GM23338 (cell line): ENCODE measurements around the gene C22orf15. TPM values are rescaled to one million over a fixed set of nuclear protein-coding genes. Genes with fewer than 3 reads are reported as not detected.

Experiments used
- ATAC-seq: fragments of 200-7000 bp; cut with Tn5 transposase; 3 replicates; pipeline ENCODE4 v1.9.1; 2020
- DNase-seq: peaks from one replicate; pipeline ENCODE4 v3.0.0-alpha.2; 2015; ENCODE audit warnings: low spot score
- H2AFZ ChIP-seq: fragments of 200-600 bp; sonication (generic); 2 replicates; pipeline ENCODE4 v1.8.0; 2016; ENCODE audit warnings: antibody characterized with exemption, mild to moderate bottlenecking, moderate library complexity
- H3F3A ChIP-seq: fragments of 200-600 bp; sonication (generic); replicated peaks from 2 replicates; pipeline ENCODE4 v1.8.0; 2017; ENCODE audit warnings: antibody characterized with exemption, mixed run types, low read depth
- H3K27ac ChIP-seq: fragments of 200-600 bp; sonication (generic); 2 replicates; pipeline ENCODE4 v1.6.1; 2016; ENCODE audit warnings: low read depth
- H3K27me3 ChIP-seq: fragments of 200-600 bp; sonication (generic); 2 replicates; pipeline ENCODE4 v1.8.0; 2016; ENCODE audit warnings: mild to moderate bottlenecking, mixed run types, moderate library complexity; ENCODE audit not compliant: insufficient read depth
- H3K36me3 ChIP-seq: fragments of 200-600 bp; sonication (generic); 2 replicates; pipeline ENCODE4 v1.8.0; 2016; ENCODE audit warnings: mild to moderate bottlenecking; ENCODE audit not compliant: insufficient read depth
- H3K4me1 ChIP-seq: fragments of 200-600 bp; sonication (generic); 2 replicates; pipeline ENCODE4 v1.8.0; 2016; ENCODE audit warnings: mild to moderate bottlenecking, moderate library complexity; ENCODE audit not compliant: insufficient read depth
- H3K4me2 ChIP-seq: fragments of 200-600 bp; sonication (generic); 2 replicates; pipeline ENCODE4 v1.7.1; 2017; ENCODE audit warnings: mixed run types
- H3K4me3 ChIP-seq: fragments of 200-600 bp; sonication (generic); 2 replicates; pipeline ENCODE4 v1.6.1; 2016; ENCODE audit warnings: mixed run types
- H3K79me2 ChIP-seq: fragments of 200-600 bp; sonication (generic); replicated peaks from 2 replicates; pipeline ENCODE4 v1.8.0; 2017; ENCODE audit warnings: mild to moderate bottlenecking; ENCODE audit not compliant: insufficient read depth
- H3K9me2 ChIP-seq: fragments of 200-600 bp; sonication (generic); 2 replicates; pipeline ENCODE4 v1.8.0; 2017; ENCODE audit not compliant: insufficient read depth
- H4K20me1 ChIP-seq: fragments of 200-600 bp; sonication (generic); replicated peaks from 2 replicates; pipeline ENCODE4 v1.8.0; 2017; ENCODE audit warnings: mild to moderate bottlenecking; ENCODE audit not compliant: insufficient read depth
- H3K27ac Mint-ChIP-seq: 2 replicates; pipeline ENCODE4 v1.8.0; 2020; ENCODE audit warnings: inconsistent platforms, mild to moderate bottlenecking, moderate library complexity, mixed read lengths
- H3K27me3 Mint-ChIP-seq: 3 replicates; pipeline ENCODE4 v1.8.0; 2022; ENCODE audit warnings: low read depth, mild to moderate bottlenecking, moderate library complexity, mixed read lengths, inconsistent platforms; ENCODE audit not compliant: insufficient read depth, poor library complexity
- H3K36me3 Mint-ChIP-seq: 3 replicates; pipeline ENCODE4 v1.8.0; 2021; ENCODE audit warnings: low read depth, mild to moderate bottlenecking, inconsistent platforms, moderate library complexity, mixed read lengths
- H3K4me1 Mint-ChIP-seq: 3 replicates; pipeline ENCODE4 v1.8.0; 2020; ENCODE audit warnings: mild to moderate bottlenecking, inconsistent platforms, mixed read lengths
- H3K4me3 Mint-ChIP-seq: 3 replicates; pipeline ENCODE4 v1.8.0; 2021; ENCODE audit warnings: moderate library complexity, mild to moderate bottlenecking, inconsistent platforms, mixed read lengths
- H3K9me3 Mint-ChIP-seq: 3 replicates; pipeline ENCODE4 v1.8.0; 2020; ENCODE audit warnings: moderate library complexity, mild to moderate bottlenecking, inconsistent platforms, mixed read lengths
- CREB1 ChIP-seq: fragments of 250-450 bp; sonication (Bioruptor Pico); IDR thresholded peaks from 2 replicates; pipeline ENCODE4 v1.5.0; 2020; ENCODE audit warnings: low read depth, mild to moderate bottlenecking, moderate library complexity
- EZH2 ChIP-seq: fragments of 200-600 bp; sonication (generic); IDR thresholded peaks from one replicate; pipeline ENCODE4 v1.8.0; 2017; ENCODE audit warnings: antibody characterized with exemption, mild to moderate bottlenecking, low read depth; ENCODE audit not compliant: unreplicated experiment
- EZH2phosphoT487 ChIP-seq: fragments of 200-600 bp; sonication (generic); IDR thresholded peaks from one replicate; pipeline ENCODE4 v1.8.1; 2018; ENCODE audit warnings: antibody characterized with exemption; ENCODE audit not compliant: unreplicated experiment
- JUNB ChIP-seq: IDR thresholded peaks from one replicate; pipeline ENCODE4 v1.6.1; 2016; ENCODE audit warnings: antibody characterized with exemption; ENCODE audit not compliant: unreplicated experiment
- NANOG ChIP-seq: IDR thresholded peaks from 2 replicates; pipeline ENCODE4 v1.6.1; 2016; ENCODE audit warnings: antibody characterized with exemption, borderline replicate concordance
- POLR2AphosphoS5 ChIP-seq: IDR thresholded peaks from 2 replicates; pipeline ENCODE4 v1.6.1; 2016; ENCODE audit warnings: antibody characterized with exemption, low read depth
- STAT1 ChIP-seq: IDR thresholded peaks from one replicate; pipeline ENCODE4 v1.6.1; 2016; ENCODE audit warnings: antibody characterized with exemption; ENCODE audit not compliant: unreplicated experiment
- ZNF114 ChIP-seq: fragments of 250-450 bp; sonication (Bioruptor Pico); IDR thresholded peaks from 2 replicates; pipeline ENCODE4 v1.5.0; 2020; ENCODE audit warnings: mild to moderate bottlenecking, moderate library complexity
- ZNF331 ChIP-seq: fragments of 250-450 bp; sonication (Bioruptor Pico); IDR thresholded peaks from 2 replicates; pipeline ENCODE4 v1.5.0; 2020; ENCODE audit warnings: low read depth, mild to moderate bottlenecking, moderate library complexity
- polyA plus RNA-seq: library from polyadenylated mRNA; unstranded; fragments of >200 nt; fragmentation: Nextera tagmentation; extraction: Ambion mirVana; gene quantifications from 2 replicates; pipeline ENCODE4 v1.2.1, GENCODE V29; 2016
- total RNA-seq: library from RNA; depleted of rRNA; stranded (reverse); fragments of >200 nt; shearing (Covaris generic); gene quantifications from 2 replicates; pipeline ENCODE4 v1.2.3, GENCODE V29; 2014
- TF ChIP-seq, protein P1 (sequence below): IDR thresholded peaks from one replicate; pipeline ENCODE4 v1.6.1; 2018; ENCODE audit warnings: antibody characterized with exemption; ENCODE audit not compliant: unreplicated experiment
- TF ChIP-seq, protein P2 (sequence below): IDR thresholded peaks from 2 replicates; pipeline ENCODE4 v1.6.1; 2016; ENCODE audit warnings: antibody characterized with exemption
- TF ChIP-seq, protein P3 (sequence below): fragments of 250-450 bp; sonication (Bioruptor Pico); IDR thresholded peaks from 2 replicates; pipeline ENCODE4 v1.5.0; 2020; ENCODE audit warnings: mild to moderate bottlenecking, moderate library complexity
- TF ChIP-seq, protein P4 (sequence below), 2 experiments: fragments of 200-600 bp in 1 of 2; sonication (generic) in 1 of 2; conservative IDR thresholded peaks; 2 replicates each; pipeline versions ENCODE4 v1.5.1 to v1.6.1; 2016 to 2017; ENCODE audit warnings: antibody characterized with exemption in 2 of 2, low read depth in 2 of 2, mild to moderate bottlenecking in 2 of 2, moderate library complexity in 1 of 2

The C22orf15 gene
- total and polyA plus RNA-seq, 2 experiments from 2014 or later = 3.6 to 9.3 TPM

DNA sequence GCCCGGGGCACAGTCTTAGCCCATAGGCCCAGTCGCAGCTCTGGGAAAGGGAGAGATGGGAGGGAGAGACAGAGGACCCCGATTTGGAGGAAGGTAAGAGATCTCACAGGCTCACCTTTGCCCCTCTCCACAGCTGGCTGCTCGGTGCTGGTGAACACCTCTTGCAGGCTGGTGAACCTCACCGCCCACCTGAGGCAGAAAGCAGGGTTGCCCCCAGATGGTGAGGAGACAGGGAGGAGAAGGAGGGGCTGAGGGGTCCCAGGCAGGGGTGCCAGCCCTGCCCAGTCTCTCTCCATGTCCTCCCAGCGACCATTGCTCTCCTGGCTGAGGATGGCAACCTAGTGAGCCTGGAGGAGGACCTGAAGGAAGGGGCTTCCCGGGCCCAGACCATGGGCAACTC, 1.2 kb downstream of the C22orf15 start:
- no peak for DNase-seq
- H3K4me2 ChIP-seq = peak overlapping the region; percentile 89
- Mint-ChIP-seq H3K4me3 (peak overlapping the region; percentile 55; the same call in 2 of the 3 replicates), H3K27ac (no peak overlapping the region), H3K36me3 (peaks cover 14% of the 10 kb centered on the region), H3K9me3 (no peaks in the 10 kb centered on the region), H3K27me3 (peaks cover 17% of the 10 kb centered on the region), H3K4me1 (peaks cover 36% of the 10 kb centered on the region)
- H3K27me3 ChIP-seq = peaks cover 3% of the 10 kb centered on the region
- H4K20me1 ChIP-seq = no peaks in the 10 kb centered on the region
- H3K36me3 ChIP-seq = no peaks in the 10 kb centered on the region; the same call in 1 of the 2 replicates
- H2AFZ ChIP-seq = no peak overlapping the region
- no peak overlapping the region for H3K27ac ChIP-seq
- peaks cover 25% of the 10 kb centered on the region for H3K4me1 ChIP-seq
- H3K79me2 ChIP-seq = no peaks in the 10 kb centered on the region
- TF ChIP-seq EZH2 = no peak
- TF ChIP-seq NANOG = no peak
- no peak for TF ChIP-seq EZH2phosphoT487
- TF ChIP-seq, protein P1, sequence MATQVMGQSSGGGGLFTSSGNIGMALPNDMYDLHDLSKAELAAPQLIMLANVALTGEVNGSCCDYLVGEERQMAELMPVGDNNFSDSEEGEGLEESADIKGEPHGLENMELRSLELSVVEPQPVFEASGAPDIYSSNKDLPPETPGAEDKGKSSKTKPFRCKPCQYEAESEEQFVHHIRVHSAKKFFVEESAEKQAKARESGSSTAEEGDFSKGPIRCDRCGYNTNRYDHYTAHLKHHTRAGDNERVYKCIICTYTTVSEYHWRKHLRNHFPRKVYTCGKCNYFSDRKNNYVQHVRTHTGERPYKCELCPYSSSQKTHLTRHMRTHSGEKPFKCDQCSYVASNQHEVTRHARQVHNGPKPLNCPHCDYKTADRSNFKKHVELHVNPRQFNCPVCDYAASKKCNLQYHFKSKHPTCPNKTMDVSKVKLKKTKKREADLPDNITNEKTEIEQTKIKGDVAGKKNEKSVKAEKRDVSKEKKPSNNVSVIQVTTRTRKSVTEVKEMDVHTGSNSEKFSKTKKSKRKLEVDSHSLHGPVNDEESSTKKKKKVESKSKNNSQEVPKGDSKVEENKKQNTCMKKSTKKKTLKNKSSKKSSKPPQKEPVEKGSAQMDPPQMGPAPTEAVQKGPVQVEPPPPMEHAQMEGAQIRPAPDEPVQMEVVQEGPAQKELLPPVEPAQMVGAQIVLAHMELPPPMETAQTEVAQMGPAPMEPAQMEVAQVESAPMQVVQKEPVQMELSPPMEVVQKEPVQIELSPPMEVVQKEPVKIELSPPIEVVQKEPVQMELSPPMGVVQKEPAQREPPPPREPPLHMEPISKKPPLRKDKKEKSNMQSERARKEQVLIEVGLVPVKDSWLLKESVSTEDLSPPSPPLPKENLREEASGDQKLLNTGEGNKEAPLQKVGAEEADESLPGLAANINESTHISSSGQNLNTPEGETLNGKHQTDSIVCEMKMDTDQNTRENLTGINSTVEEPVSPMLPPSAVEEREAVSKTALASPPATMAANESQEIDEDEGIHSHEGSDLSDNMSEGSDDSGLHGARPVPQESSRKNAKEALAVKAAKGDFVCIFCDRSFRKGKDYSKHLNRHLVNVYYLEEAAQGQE = no peak
- TF ChIP-seq CREB1 (CRISPR knock-in tag) = no peak
- no peak for TF ChIP-seq STAT1
- TF ChIP-seq, protein P2, sequence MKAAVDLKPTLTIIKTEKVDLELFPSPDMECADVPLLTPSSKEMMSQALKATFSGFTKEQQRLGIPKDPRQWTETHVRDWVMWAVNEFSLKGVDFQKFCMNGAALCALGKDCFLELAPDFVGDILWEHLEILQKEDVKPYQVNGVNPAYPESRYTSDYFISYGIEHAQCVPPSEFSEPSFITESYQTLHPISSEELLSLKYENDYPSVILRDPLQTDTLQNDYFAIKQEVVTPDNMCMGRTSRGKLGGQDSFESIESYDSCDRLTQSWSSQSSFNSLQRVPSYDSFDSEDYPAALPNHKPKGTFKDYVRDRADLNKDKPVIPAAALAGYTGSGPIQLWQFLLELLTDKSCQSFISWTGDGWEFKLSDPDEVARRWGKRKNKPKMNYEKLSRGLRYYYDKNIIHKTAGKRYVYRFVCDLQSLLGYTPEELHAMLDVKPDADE = no peak
- no peak for TF ChIP-seq ZNF114
- TF ChIP-seq JUNB = no peak
- TF ChIP-seq, protein P3, sequence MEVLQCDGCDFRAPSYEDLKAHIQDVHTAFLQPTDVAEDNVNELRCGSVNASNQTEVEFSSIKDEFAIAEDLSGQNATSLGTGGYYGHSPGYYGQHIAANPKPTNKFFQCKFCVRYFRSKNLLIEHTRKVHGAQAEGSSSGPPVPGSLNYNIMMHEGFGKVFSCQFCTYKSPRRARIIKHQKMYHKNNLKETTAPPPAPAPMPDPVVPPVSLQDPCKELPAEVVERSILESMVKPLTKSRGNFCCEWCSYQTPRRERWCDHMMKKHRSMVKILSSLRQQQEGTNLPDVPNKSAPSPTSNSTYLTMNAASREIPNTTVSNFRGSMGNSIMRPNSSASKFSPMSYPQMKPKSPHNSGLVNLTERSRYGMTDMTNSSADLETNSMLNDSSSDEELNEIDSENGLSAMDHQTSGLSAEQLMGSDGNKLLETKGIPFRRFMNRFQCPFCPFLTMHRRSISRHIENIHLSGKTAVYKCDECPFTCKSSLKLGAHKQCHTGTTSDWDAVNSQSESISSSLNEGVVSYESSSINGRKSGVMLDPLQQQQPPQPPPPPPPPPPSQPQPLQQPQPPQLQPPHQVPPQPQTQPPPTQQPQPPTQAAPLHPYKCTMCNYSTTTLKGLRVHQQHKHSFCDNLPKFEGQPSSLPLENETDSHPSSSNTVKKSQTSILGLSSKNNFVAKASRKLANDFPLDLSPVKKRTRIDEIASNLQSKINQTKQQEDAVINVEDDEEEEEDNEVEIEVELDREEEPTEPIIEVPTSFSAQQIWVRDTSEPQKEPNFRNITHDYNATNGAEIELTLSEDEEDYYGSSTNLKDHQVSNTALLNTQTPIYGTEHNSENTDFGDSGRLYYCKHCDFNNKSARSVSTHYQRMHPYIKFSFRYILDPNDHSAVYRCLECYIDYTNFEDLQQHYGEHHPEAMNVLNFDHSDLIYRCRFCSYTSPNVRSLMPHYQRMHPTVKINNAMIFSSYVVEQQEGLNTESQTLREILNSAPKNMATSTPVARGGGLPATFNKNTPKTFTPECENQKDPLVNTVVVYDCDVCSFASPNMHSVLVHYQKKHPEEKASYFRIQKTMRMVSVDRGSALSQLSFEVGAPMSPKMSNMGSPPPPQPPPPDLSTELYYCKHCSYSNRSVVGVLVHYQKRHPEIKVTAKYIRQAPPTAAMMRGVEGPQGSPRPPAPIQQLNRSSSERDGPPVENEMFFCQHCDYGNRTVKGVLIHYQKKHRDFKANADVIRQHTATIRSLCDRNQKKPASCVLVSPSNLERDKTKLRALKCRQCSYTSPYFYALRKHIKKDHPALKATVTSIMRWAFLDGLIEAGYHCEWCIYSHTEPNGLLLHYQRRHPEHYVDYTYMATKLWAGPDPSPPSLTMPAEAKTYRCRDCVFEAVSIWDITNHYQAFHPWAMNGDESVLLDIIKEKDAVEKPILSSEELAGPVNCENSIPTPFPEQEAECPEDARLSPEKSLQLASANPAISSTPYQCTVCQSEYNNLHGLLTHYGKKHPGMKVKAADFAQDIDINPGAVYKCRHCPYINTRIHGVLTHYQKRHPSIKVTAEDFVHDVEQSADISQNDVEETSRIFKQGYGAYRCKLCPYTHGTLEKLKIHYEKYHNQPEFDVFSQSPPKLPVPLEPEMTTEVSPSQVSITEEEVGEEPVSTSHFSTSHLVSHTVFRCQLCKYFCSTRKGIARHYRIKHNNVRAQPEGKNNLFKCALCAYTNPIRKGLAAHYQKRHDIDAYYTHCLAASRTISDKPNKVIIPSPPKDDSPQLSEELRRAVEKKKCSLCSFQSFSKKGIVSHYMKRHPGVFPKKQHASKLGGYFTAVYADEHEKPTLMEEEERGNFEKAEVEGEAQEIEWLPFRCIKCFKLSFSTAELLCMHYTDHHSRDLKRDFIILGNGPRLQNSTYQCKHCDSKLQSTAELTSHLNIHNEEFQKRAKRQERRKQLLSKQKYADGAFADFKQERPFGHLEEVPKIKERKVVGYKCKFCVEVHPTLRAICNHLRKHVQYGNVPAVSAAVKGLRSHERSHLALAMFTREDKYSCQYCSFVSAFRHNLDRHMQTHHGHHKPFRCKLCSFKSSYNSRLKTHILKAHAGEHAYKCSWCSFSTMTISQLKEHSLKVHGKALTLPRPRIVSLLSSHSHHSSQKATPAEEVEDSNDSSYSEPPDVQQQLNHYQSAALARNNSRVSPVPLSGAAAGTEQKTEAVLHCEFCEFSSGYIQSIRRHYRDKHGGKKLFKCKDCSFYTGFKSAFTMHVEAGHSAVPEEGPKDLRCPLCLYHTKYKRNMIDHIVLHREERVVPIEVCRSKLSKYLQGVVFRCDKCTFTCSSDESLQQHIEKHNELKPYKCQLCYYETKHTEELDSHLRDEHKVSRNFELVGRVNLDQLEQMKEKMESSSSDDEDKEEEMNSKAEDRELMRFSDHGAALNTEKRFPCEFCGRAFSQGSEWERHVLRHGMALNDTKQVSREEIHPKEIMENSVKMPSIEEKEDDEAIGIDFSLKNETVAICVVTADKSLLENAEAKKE (CRISPR knock-in tag) = no peak
- no peak for TF ChIP-seq ZNF331 (CRISPR knock-in tag)
- TF ChIP-seq, protein P4, sequence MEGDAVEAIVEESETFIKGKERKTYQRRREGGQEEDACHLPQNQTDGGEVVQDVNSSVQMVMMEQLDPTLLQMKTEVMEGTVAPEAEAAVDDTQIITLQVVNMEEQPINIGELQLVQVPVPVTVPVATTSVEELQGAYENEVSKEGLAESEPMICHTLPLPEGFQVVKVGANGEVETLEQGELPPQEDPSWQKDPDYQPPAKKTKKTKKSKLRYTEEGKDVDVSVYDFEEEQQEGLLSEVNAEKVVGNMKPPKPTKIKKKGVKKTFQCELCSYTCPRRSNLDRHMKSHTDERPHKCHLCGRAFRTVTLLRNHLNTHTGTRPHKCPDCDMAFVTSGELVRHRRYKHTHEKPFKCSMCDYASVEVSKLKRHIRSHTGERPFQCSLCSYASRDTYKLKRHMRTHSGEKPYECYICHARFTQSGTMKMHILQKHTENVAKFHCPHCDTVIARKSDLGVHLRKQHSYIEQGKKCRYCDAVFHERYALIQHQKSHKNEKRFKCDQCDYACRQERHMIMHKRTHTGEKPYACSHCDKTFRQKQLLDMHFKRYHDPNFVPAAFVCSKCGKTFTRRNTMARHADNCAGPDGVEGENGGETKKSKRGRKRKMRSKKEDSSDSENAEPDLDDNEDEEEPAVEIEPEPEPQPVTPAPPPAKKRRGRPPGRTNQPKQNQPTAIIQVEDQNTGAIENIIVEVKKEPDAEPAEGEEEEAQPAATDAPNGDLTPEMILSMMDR (conservative IDR thresholded peaks at IDR 0.05; ENCODE audit: low read depth in 2 of 2) = no peak
- no peak for TF ChIP-seq POLR2AphosphoS5
- peaks cover 5% of the 10 kb centered on the region; the same call in 1 of the 2 replicates for H3F3A ChIP-seq
- ATAC-seq = no peak
- peak overlapping the region; percentile 56 for H3K4me3 ChIP-seq
- no peaks in the 10 kb centered on the region for H3K9me2 ChIP-seq
